Measurements from ENCODE around the gene ATRN. TPM values are rescaled to one million over a fixed set of nuclear protein-coding genes. Genes with fewer than 3 reads are reported as not detected.
A peak's percentile ranks its signal among the peaks of the same experiment; 100 is the strongest.

Gene ATRN
- total and polyA plus RNA-seq, 2 experiments from 2014 or later: 2.2 to 18.3 TPM

DNA sequence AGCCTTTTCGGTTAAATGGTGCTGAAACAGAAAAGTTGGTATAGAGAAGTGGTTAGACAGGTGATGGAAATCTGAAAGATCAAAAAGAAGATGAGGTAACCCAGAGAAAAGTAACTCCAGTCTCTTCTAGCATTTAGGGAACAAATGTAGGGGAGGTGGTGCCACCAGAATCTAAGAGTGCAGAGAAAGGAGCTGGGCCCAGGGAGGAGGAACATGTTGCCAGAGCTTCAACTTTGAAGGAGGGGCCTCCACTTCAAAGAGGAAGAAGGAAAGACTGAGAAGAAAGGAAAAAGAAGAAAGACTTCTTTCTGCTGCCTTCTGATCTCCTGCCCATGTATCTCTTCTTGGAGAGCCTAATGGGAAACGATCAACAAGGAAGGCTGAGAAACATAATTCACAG is 23.5 kb upstream of the ATRN start (continued):
- TF ChIP-seq, protein P1, sequence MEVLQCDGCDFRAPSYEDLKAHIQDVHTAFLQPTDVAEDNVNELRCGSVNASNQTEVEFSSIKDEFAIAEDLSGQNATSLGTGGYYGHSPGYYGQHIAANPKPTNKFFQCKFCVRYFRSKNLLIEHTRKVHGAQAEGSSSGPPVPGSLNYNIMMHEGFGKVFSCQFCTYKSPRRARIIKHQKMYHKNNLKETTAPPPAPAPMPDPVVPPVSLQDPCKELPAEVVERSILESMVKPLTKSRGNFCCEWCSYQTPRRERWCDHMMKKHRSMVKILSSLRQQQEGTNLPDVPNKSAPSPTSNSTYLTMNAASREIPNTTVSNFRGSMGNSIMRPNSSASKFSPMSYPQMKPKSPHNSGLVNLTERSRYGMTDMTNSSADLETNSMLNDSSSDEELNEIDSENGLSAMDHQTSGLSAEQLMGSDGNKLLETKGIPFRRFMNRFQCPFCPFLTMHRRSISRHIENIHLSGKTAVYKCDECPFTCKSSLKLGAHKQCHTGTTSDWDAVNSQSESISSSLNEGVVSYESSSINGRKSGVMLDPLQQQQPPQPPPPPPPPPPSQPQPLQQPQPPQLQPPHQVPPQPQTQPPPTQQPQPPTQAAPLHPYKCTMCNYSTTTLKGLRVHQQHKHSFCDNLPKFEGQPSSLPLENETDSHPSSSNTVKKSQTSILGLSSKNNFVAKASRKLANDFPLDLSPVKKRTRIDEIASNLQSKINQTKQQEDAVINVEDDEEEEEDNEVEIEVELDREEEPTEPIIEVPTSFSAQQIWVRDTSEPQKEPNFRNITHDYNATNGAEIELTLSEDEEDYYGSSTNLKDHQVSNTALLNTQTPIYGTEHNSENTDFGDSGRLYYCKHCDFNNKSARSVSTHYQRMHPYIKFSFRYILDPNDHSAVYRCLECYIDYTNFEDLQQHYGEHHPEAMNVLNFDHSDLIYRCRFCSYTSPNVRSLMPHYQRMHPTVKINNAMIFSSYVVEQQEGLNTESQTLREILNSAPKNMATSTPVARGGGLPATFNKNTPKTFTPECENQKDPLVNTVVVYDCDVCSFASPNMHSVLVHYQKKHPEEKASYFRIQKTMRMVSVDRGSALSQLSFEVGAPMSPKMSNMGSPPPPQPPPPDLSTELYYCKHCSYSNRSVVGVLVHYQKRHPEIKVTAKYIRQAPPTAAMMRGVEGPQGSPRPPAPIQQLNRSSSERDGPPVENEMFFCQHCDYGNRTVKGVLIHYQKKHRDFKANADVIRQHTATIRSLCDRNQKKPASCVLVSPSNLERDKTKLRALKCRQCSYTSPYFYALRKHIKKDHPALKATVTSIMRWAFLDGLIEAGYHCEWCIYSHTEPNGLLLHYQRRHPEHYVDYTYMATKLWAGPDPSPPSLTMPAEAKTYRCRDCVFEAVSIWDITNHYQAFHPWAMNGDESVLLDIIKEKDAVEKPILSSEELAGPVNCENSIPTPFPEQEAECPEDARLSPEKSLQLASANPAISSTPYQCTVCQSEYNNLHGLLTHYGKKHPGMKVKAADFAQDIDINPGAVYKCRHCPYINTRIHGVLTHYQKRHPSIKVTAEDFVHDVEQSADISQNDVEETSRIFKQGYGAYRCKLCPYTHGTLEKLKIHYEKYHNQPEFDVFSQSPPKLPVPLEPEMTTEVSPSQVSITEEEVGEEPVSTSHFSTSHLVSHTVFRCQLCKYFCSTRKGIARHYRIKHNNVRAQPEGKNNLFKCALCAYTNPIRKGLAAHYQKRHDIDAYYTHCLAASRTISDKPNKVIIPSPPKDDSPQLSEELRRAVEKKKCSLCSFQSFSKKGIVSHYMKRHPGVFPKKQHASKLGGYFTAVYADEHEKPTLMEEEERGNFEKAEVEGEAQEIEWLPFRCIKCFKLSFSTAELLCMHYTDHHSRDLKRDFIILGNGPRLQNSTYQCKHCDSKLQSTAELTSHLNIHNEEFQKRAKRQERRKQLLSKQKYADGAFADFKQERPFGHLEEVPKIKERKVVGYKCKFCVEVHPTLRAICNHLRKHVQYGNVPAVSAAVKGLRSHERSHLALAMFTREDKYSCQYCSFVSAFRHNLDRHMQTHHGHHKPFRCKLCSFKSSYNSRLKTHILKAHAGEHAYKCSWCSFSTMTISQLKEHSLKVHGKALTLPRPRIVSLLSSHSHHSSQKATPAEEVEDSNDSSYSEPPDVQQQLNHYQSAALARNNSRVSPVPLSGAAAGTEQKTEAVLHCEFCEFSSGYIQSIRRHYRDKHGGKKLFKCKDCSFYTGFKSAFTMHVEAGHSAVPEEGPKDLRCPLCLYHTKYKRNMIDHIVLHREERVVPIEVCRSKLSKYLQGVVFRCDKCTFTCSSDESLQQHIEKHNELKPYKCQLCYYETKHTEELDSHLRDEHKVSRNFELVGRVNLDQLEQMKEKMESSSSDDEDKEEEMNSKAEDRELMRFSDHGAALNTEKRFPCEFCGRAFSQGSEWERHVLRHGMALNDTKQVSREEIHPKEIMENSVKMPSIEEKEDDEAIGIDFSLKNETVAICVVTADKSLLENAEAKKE (CRISPR knock-in tag; IDR thresholded peaks at IDR 0.05): no peak
- TF ChIP-seq JUNB (IDR thresholded peaks at IDR 0.05; ENCODE audit: unreplicated experiment): no peak

DNA sequence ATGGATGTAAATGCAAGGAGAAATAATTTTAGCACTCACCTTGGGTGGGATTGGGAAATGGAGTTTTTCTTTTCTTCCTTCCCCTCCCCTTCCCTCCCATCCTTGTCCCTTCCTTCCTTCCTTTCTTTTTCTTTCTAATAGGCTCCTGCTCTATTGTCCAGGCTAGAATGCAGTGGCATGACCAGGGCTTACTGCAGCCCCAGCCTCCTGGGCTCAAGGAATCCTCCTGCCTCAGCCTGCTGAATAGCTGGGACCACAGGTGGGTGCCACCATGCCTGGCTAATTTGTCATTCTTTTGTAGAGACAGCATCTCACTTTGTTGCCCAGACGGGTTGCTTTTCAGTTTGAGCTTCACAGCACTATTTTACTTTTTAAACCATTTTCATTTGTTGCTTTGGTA is 21.5 kb upstream of the ATRN start:
- no peaks in the 10 kb centered on the region for H3K9me2 ChIP-seq (ENCODE audit: insufficient read depth)
- TF ChIP-seq JUNB (IDR thresholded peaks at IDR 0.05; ENCODE audit: unreplicated experiment) (no peak), ZNF331 (CRISPR knock-in tag; IDR thresholded peaks at IDR 0.05; ENCODE audit: low read depth) (no peak), STAT1 (IDR thresholded peaks at IDR 0.05; ENCODE audit: unreplicated experiment) (no peak), EZH2phosphoT487 (IDR thresholded peaks at IDR 0.05; ENCODE audit: unreplicated experiment) (no peak), CREB1 (CRISPR knock-in tag; IDR thresholded peaks at IDR 0.05; ENCODE audit: low read depth) (no peak), ZNF114 (CRISPR knock-in tag; IDR thresholded peaks at IDR 0.05) (no peak)
- TF ChIP-seq, protein P2, sequence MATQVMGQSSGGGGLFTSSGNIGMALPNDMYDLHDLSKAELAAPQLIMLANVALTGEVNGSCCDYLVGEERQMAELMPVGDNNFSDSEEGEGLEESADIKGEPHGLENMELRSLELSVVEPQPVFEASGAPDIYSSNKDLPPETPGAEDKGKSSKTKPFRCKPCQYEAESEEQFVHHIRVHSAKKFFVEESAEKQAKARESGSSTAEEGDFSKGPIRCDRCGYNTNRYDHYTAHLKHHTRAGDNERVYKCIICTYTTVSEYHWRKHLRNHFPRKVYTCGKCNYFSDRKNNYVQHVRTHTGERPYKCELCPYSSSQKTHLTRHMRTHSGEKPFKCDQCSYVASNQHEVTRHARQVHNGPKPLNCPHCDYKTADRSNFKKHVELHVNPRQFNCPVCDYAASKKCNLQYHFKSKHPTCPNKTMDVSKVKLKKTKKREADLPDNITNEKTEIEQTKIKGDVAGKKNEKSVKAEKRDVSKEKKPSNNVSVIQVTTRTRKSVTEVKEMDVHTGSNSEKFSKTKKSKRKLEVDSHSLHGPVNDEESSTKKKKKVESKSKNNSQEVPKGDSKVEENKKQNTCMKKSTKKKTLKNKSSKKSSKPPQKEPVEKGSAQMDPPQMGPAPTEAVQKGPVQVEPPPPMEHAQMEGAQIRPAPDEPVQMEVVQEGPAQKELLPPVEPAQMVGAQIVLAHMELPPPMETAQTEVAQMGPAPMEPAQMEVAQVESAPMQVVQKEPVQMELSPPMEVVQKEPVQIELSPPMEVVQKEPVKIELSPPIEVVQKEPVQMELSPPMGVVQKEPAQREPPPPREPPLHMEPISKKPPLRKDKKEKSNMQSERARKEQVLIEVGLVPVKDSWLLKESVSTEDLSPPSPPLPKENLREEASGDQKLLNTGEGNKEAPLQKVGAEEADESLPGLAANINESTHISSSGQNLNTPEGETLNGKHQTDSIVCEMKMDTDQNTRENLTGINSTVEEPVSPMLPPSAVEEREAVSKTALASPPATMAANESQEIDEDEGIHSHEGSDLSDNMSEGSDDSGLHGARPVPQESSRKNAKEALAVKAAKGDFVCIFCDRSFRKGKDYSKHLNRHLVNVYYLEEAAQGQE (IDR thresholded peaks at IDR 0.05; ENCODE audit: unreplicated experiment): no peak
- TF ChIP-seq, protein P3, sequence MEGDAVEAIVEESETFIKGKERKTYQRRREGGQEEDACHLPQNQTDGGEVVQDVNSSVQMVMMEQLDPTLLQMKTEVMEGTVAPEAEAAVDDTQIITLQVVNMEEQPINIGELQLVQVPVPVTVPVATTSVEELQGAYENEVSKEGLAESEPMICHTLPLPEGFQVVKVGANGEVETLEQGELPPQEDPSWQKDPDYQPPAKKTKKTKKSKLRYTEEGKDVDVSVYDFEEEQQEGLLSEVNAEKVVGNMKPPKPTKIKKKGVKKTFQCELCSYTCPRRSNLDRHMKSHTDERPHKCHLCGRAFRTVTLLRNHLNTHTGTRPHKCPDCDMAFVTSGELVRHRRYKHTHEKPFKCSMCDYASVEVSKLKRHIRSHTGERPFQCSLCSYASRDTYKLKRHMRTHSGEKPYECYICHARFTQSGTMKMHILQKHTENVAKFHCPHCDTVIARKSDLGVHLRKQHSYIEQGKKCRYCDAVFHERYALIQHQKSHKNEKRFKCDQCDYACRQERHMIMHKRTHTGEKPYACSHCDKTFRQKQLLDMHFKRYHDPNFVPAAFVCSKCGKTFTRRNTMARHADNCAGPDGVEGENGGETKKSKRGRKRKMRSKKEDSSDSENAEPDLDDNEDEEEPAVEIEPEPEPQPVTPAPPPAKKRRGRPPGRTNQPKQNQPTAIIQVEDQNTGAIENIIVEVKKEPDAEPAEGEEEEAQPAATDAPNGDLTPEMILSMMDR (conservative IDR thresholded peaks at IDR 0.05; ENCODE audit: low read depth in 2 of 2): no peak
- TF ChIP-seq, protein P4, sequence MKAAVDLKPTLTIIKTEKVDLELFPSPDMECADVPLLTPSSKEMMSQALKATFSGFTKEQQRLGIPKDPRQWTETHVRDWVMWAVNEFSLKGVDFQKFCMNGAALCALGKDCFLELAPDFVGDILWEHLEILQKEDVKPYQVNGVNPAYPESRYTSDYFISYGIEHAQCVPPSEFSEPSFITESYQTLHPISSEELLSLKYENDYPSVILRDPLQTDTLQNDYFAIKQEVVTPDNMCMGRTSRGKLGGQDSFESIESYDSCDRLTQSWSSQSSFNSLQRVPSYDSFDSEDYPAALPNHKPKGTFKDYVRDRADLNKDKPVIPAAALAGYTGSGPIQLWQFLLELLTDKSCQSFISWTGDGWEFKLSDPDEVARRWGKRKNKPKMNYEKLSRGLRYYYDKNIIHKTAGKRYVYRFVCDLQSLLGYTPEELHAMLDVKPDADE (IDR thresholded peaks at IDR 0.05): no peak

More for the DNA sequence above, 21.5 kb upstream of the ATRN start:
- Histone ChIP-seq H3F3A (replicated peaks; ENCODE audit: low read depth) (no peaks in the 10 kb centered on the region), H3K4me2 (no peak overlapping the region), H4K20me1 (replicated peaks; ENCODE audit: insufficient read depth) (no peaks in the 10 kb centered on the region), H3K79me2 (replicated peaks; ENCODE audit: insufficient read depth) (no peaks in the 10 kb centered on the region), H3K4me1 (ENCODE audit: insufficient read depth) (no peaks in the 10 kb centered on the region), H3K27ac (ENCODE audit: low read depth) (no peak overlapping the region), H3K27me3 (ENCODE audit: insufficient read depth) (no peaks in the 10 kb centered on the region), H2AFZ (no peak overlapping the region), H3K36me3 (ENCODE audit: insufficient read depth) (no peaks in the 10 kb centered on the region), H3K4me3 (no peak overlapping the region)
- H3K36me3 Mint-ChIP-seq (ENCODE audit: low read depth): no peaks in the 10 kb centered on the region
- H3K27me3 Mint-ChIP-seq (ENCODE audit: insufficient read depth, low read depth, poor library complexity): peaks cover 2% of the 10 kb centered on the region
- H3K4me1 Mint-ChIP-seq: peaks cover 2% of the 10 kb centered on the region; the same call in 1 of the 3 replicates
- no peaks in the 10 kb centered on the region for H3K9me3 Mint-ChIP-seq
- peak; percentile 92 for ATAC-seq
- peak; percentile 8 for DNase-seq (ENCODE audit: low spot score)
- H3K27ac Mint-ChIP-seq: no peak overlapping the region
- no peak overlapping the region for H3K4me3 Mint-ChIP-seq
